ENCODE measurements around the gene CDH6.

The CDH6 gene

DNA sequence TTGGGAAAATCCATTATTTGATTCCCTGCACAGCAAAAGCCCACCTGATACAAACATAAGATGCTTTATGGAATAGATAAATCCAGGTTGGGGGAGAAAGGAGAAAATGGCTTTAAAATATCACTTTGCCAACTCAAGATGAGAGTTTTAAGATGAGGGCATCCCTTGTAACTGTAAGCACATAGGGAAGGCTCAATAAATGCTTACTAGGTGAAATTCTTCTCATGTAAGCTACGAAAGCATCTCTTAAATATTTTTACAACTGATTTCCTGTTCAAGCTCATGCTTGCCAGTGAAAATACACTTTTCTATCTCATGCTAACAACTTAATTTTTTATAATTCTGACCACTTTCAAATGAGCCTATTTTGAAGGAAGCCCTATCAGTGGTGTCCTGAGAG, 11.5 kb downstream of the CDH6 start:
- no peak for DNase-seq

- DNase-seq: no peak
These were observed 14.6 kb downstream of the CDH6 start for GRCh38 chr5:31208043-31208442.

- DNase-seq: no peak
These were observed 15.8 kb downstream of the CDH6 start for GRCh38 chr5:31209334-31209733.

DNA sequence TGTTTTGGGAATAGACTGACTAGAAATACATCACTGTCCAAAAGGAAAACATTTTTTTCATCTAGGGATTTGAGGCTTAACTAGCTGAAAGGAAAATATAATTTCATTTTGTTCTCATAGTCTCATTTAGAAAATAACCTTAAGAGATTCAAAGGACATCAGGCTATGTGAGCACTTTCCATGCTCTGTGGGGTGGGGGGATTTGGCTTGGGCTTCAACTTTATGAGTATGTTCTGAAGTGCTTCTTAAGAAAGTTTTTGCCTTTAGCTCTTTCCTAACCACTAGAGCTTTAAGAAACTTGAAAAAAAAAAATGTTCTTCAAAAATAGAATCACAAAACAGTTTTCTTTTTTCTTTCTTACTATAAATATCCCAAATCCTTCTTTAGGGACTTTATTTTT, 17.6 kb downstream of the CDH6 start:
- DNase-seq: no peak

DNA sequence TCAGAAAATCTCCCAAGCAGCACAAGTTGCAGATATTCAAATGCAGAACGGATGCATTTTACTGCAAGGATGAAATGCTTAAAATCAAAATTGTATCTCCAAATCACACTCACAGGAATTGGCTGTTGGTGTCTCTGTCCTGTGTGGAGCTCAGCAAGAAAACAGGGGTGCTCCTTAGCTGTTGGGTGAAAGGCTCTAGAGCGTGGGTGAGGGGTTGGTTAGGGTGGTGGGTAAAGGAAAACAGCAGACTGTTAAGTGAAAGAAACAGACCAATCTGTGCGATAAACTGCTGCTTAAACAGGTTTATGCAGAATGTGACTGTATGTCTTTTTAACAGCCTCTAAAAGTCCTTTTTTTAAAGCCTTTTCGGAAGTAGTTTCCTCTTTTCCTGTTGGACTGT, 19.8 kb downstream of the CDH6 start:
- no peak for DNase-seq

GRCh38 chr5:31213705-31214121, 20.2 kb downstream of the CDH6 start:
- no peak for DNase-seq

DNA sequence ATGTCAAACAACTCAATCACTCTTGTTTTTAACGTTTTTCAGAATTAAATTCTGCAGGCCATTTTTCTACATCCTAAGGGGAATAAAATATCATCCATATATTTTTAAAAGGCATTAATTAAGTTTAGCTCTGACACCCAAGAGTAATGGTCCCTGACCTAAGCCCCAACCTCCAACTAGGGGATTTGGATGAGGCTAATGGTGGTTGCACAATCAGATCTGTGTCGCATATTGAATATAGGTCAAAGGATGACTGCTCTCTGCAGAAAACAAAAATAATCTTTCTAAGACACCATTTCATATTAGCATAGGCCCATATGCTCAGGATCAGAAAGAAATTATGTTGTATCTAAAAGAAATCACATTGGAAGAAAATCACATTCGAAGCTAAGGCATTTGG, 20.7 kb downstream of the CDH6 start:
- no peak for DNase-seq

DNA sequence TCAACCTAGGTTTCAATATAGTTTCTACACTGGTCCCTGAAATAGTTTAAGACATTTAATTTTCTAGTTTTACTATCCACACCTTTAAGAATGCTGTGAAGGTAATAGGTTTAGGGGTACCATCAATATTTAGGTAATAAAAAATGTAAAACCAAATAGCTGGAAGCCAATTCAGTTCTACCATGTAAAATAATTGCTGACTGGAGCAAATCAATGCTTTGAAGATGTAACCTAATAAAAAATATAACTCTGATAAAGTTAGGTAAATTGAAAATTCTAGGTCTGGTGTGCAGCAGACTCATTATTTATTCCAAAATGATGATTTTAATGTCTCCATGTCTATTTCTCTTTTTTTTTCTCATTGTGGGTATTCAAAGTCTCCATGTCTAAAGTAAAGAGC, 21.8 kb downstream of the CDH6 start:
- no peak for DNase-seq

GRCh38 chr5:31217446-31217845, 24.0 kb downstream of the CDH6 start:
- DNase-seq: no peak

GRCh38 chr5:31218978-31219377, 25.5 kb downstream of the CDH6 start:
- DNase-seq: no peak

- no peak for DNase-seq
These were observed 27.5 kb downstream of the CDH6 start for GRCh38 chr5:31221001-31221400.

DNA sequence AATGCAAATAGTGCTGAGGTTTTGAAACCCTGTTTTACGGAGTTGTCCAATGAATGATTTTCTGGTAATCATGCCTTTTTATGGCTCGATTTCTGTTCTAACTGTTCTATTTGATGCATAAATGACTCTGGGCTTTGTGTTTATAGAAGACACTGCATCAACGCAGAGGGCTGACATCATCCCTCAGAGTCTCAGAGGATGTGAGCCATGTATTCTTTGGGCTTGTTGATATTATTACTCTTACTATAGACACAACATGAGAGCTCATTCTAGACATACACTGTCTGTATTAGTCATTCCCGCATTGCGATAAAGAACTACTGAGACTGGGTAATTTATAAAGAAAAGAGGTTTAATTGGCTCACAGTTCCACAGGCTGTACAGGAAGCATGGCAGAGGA, 31.6 kb downstream of the CDH6 start:
- no peak for DNase-seq

DNA sequence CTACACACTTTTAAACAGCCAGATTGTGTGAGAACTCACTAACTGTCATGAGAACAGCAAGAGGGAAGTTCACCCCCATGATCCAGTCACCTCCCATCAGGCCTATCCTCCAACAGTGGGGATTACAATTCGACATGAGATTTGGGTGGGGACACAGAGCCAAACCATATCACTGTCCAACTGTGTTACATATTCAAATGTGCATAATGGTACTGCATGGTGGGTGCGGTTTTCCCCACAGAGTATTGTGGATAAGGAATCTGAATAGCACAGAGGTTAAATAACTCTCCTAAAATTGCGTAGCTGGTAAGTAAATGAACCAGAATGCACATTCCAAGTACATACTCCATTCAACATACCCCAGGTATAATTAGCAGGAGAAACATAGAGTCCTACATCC, 32.1 kb downstream of the CDH6 start:
- no peak for DNase-seq

DNA sequence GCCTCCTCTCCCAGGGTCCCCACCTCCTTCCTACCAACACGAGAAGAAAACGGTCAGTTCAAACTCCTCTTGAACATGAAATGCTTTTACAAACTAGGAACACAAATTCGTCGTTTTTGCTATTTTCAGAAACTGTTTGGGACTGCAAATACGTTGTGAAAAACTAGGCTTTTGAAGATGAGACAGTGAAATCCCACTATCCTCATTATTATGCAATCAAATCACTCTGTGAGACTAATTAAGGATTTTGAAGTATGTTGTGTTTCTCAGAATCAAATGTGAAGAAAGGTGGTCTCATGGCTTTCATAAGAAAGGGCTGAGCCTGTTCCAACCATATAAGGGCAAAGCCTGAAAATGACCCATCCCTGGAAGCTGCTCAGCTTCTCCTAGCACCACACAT, 33.2 kb downstream of the CDH6 start:
- no peak for DNase-seq

DNA sequence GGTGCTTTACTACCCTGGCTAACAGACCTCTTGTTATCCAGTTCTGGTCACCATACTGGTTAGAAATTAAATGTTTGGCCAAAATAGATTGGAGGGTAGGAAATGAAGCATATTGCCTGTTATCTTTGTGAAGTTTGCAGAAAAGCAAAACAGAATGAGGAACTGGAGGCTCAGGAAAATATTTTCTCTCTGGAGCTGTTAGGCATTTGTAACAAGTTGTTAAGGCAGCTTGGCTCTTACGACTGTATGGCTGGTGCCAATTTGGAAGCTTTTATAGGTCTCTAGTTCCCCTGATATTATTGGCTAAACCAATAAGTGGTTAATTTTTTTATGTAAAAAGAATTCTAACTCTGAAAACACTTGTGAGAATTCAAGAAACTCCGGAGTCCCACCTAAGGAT, 35.8 kb downstream of the CDH6 start:
- DNase-seq: no peak

DNA sequence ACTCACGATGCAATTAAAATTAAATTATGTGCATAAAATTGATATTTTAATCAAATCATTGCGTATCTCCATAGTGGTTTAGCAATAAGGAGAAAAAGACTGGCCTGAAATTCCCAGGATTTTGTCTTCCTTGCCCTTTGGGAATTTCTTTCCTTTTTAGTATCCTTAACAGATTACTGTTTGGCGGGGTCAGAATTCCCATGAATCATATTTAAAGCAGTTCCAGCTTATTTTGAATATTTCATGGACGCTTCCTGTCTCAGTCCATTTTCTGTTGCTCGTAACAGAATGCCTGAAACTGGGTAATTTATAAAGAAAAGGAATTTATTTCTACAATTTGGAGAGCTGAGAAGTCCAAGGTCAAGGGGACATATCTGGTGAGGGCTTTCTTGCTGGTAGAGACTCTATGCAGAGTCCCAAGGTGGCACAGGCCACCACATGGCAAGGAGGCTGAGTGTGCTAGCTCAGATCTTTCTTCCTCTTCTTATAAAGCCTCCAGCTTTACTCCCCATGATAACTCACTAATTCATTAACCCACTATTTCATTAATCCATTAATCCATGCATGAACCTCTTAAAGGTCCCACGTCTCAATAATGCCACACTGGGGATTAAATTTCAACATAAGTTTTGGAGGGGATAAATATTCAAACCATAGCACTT, 37.8 kb downstream of the CDH6 start:
- no peak for DNase-seq

- peak; percentile 5 for DNase-seq
These were observed 38.9 kb downstream of the CDH6 start for GRCh38 chr5:31232273-31232888.

GRCh38 chr5:31235381-31235780, 41.9 kb downstream of the CDH6 start:
- no peak for DNase-seq

DNA sequence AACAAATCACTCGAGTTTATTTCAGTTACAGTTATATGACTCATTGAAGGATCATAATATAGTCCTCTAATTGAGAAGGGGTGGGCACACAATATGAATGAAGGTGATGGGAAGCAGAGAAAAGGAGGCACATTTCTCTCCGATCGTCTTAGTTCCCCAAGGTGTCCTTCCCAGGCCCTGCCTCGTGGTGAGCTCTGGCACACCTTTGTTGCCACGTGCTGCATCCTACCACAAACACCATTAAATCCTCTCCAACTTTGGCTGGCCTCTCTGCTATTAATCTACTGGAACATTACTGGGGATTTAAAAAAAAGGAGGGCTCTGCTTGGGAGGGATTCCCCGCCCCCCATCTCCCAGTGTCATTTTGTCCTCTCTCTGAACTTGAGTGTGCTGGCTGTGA, 42.9 kb downstream of the CDH6 start:
- no peak for DNase-seq

DNA sequence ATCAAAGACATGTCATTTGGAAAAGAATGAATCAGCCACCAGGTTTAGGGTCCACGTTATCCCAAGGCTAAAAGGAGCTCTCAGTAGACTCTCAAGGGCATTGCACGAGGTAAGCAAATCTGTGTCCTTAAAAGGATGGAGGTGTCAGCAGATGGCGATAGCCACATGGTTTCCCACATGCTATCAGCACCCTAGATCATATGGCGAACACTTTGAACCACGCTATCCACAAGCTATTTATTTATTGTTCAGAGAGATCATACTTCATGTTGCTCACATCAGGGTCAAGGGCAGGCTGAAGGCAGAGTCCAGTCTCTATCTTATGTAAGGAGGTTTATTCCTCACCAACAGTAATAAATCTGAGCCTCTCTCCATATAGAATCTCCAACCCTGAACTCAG, 43.7 kb downstream of the CDH6 start:
- no peak for DNase-seq

DNA sequence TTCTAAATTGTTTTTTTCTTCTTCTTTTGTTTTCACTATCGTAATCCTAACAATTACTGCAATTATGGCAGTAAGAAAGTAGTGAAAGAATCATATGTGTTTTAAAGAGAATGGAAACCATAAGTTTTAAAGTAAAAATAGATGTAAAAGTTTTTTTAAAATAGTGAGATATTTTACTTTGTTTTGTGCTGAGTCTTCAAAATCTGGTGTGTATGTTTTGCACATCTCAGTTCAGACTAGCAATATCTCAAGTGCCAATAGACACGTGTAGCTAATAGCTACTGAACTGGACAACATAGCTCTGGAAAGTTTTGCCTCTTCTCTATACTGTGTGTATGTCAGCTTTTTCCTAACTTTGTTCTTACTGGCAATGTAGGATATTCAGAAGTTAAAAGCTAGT, 45.0 kb downstream of the CDH6 start:
- DNase-seq: no peak

DNA sequence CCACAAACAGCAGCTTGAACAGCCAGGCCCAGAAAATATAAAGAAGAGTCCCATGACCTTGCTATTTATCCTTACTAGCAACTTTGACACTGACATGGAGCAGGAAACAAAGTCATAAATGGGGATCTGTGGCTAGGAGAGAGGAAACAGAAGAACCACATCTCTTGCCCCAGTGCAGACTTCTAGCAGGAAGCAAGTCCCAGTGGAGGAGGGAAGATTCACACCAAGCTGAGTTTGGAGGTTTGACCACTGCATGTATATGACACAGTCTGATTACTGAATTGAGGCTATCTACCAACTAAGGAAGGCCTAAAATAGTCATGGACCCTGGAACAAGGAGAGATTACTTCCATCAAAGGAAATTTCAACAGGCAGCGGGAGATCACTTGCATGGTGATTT, 51.4 kb downstream of the CDH6 start:
- DNase-seq: no peak

- no peak for DNase-seq
These were observed 53.9 kb downstream of the CDH6 start for GRCh38 chr5:31247381-31247780.

DNA sequence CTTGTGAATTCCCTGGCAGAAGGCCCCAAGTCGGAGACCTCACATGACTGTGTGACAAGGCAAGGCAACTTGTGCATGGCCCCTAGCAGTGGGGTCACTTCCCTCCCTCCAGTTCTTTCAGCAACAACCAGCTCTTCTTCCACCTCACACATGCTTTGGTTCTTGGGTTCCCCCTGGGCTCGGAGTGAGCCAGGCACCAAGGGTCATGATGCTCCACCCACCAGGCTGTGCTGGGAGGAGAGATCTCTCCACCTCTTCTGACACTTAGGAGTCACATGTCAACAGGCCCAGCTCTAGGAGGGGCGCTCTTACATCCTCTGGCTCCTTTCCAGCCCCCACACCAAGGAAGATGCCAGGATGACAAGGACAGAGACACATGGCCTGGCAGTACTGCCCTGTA, 56.7 kb downstream of the CDH6 start:
- no peak for DNase-seq

DNA sequence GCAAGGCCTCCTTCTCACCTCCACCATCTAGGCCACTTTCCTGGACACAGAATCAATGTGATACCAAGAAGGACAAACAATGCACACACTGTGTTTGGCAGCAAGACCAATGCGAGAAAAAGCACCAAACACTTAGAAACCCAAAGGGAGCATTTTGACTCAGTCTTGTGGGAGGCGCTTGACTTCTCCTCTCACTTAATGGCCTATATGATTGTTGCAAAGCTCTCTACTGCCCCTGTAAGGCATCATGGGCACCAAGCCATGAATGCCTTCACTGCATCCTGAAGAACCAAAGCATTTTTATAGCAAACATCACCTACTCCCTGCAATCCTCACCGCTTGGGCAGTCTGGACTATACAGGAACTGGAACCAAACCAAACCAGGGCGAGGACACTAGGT, 57.5 kb downstream of the CDH6 start:
- no peak for DNase-seq
